HG03520 (cell line): ENCODE measurements around the gene TFAP2C.
"Not testable (repeated sequence)": the region's sequence is repeated elsewhere in the genome, so short reads cannot be mapped to it uniquely, and the experiment has no call there.

ENCODE experiments used
- ATAC-seq: cut with Tn5 transposase; IDR thresholded peaks from one replicate; pipeline ENCODE4 v1.9.1; 2021; ENCODE audit warnings: mild to moderate bottlenecking, moderate library complexity; ENCODE audit not compliant: unreplicated experiment

The TFAP2C gene

DNA sequence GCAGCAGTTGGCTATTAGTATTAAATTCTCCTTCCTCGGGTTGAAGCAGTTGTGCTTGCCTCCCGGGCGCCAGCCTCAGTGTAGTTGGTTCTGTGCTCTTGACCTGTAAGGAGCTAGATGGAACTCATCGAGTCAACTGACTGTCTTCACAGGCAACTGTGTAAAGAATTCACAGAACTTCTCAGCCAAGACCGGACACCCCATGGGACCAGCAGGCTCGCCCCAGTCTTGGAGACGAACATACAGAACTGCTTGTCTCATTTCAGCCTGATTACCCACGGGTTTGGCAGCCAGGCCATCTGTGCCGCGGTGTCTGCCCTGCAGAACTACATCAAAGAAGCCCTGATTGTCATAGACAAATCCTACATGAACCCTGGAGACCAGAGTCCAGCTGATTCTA lies 8.5 kb downstream of the TFAP2C start:
- no peak for ATAC-seq

- ATAC-seq, result no peak
Measured at GRCh38 chr20:56646599-56646998, 17.5 kb downstream of the TFAP2C start.

GRCh38 chr20:56653211-56653610 lies 24.1 kb downstream of the TFAP2C start:
- ATAC-seq, result no peak

DNA sequence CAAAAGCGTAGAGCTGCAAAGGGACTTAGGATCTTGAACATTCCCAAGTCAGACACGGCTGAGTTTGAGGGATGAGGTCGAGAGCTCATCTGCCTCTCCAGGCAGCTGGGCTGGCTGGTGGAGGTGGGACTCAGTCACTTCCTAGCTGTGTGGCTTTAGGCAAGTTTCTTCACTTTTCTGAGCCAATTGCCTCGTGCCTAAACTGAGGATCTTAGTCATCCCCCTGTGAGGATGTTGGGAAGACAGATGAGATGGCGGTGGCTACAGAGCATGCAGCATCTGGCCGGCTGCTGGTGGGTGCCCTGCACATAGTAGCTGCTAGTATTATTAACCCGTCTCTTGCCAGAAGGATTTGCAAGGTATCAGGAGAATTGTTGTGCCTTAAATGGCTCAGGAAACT lies 27.5 kb downstream of the TFAP2C start:
- no peak for ATAC-seq

- no peak for ATAC-seq
Measured at GRCh38 chr20:56657879-56658278, 28.8 kb downstream of the TFAP2C start.

DNA sequence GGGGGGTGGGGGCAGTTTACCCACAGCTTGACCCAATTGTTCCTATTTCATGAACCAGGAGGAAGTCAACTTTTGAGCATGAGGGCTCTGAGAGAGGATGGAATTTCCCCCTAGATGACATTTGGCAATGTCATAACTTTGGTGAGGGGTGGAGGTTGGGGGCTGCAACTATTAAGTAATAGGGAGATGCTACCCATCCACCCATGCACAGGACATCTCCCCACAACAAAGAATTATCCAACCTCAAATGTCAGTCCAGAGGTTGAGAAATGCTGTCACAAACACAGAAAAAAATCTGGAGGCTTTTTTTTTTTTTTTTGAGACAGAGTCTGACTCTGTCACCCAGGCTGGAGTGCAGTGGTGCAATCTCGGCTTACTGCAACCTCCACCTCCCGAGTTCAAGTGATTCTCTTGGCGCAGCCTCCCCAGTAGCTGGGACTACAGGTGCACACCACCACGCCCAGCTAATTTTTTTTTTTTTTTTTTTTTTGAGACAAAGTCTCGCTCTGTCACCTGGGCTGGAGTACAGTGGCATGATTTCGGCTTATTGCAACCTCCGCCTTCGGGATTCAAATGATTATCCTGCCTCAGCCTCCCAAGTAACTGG lies 29.3 kb downstream of the TFAP2C start:
- not testable (repeated sequence) for ATAC-seq

GRCh38 chr20:56663660-56664059 lies 34.6 kb downstream of the TFAP2C start:
- ATAC-seq, result no peak

- ATAC-seq, result no peak
Measured at GRCh38 chr20:56664796-56665195, 35.7 kb downstream of the TFAP2C start.

DNA sequence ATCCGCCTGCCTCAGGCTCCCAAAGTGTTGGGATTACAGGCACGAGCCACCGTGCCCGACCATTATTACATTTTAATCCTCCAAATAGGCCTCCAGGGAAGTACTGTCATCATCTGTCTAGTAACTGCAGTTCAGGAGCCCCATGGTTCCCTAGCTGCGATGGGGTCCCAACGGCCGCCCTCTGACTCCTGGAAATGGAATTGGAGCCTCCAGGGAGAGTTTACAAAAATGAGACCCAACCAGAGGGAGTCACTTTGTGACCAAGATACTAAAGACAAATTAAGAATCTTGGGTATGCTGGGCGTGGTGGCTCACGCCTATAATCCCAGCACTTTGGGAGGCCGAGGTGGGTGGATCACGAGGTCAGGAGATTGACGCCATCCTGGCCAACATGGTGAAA lies 36.7 kb downstream of the TFAP2C start:
- no peak for ATAC-seq

DNA sequence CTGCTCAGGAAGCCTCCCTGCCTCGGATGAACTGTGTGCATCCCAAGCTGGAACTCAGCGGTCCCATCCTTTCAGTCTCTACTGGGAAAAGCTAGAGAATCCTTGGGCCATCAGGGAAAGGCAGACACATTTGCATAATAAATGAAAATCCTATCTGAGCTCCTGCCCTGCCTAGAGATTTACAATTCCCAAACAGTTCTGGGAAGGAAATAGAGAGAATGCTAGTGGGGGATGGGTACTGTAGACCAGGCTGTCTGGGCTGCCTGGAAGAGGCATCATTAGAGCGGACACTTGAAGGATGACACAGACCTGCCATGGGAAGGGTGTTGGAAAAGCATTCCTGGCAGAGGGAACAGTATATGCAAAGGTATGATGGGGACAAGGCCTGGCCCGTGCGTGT lies 44.3 kb downstream of the TFAP2C start:
- ATAC-seq, result no peak

DNA sequence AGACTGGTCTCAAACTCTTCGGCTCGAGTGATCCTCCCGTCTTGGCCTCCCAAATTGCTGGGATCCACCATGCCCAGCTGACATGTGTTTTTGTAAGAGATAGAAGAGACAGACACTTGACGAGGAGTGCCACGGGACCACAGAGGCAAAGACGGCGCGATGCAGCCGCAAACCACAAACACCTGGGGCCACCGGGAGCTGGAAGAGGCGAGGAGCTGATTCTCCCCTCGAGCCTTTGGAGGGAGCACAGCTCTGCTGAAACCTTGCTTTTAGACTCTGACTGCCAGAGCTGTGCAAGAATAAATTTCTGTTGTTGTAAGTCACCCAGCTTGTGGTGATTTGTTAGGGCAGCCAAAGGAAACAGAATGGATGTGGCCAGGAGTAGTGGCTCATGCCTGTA lies 46.9 kb downstream of the TFAP2C start:
- ATAC-seq, result no peak

- no peak for ATAC-seq
Measured at GRCh38 chr20:56676679-56677078, 47.6 kb downstream of the TFAP2C start.

DNA sequence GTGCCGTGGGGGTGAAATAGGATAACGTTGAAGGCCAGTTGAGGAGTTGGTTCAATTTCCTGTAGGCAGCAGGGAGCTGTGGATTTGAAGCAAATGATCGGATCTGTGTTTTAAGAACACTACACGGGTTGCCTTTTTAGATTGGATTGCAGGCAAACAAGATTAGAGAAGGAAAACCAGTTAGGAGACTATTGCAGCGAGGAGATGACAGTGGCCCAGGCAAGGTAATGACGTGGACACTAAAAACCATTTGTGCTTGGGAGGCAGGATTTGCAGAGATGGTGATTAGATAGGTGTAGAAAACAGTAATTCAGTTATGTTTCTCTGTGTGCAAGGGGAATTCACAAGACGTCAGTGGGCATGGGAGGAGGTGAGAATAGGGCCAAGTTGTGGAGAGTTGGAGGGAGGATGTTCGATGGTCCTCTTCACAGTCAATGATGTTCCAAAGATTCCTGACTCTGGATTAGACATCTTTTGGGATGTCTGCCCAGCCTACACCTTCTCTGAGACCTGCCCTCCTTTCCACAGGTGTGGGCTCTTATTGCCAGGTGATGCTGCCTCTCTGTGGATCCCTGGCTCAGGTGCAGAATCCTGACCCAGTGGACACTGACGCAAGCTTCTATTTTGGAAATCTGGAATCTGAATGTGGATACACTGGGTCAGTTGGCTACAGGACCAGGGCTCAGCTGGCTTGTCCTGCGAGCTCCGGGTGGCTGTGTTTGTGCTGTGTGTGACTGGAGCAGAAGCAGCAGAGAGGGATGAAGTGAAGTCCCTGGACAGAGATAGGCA lies 54.2 kb downstream of the TFAP2C start:
- no peak for ATAC-seq

GRCh38 chr20:56685879-56686278 lies 56.8 kb downstream of the TFAP2C start:
- ATAC-seq, result no peak

DNA sequence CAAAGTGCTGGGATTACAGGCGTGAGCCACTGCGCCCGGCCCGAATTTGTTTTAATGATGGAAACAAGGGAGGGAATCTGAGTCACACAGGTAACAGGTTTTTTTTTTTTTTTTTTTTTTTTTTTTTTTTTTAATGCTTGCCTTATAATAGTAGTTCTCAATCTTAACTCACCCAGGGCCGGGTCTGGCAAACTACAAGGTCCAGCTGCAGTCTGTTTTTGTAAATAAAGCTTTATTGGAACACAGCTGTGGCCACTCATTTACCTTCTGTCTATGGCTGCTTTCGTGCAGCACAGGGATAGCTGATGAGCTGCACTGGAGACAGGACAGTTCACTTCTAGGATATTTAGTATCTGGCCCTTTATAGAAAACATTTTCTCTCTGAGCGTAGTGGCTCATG lies 58.0 kb downstream of the TFAP2C start:
- no peak for ATAC-seq

DNA sequence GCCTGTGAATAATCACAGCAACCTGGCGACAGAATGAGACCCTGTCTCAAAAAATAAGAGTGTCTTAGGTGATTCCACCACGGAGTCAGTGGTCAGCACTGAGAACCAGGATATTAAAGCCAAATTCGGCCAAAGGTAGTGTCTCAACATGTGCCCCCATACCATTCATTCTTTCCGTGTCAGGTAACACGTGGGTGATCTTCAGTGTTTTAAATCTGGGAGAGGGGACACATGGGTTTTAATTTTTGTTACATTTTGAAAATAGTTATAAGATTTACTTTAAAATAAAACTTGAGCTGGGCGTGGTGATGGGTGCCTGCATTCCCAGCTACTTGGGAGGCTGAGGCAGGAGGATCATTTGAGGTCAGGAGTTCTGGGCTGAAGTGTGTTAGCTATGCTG lies 59.0 kb downstream of the TFAP2C start:
- ATAC-seq, result no peak
